HepG2 (cell line): ENCODE data around the gene DNASE1L2. TPM values are rescaled to one million over a fixed set of nuclear protein-coding genes. Genes with fewer than 3 reads are reported as not detected.

ENCODE experiments used
- ATAD3A ChIP-seq: sonication (generic); formaldehyde crosslinking; IDR thresholded peaks from 2 replicates; pipeline ENCODE4 v1.4.0; 2020; ENCODE audit warnings: missing genetic modification reagents
- CHD2 ChIP-seq: IDR thresholded peaks from 2 replicates; pipeline ENCODE4 v1.6.1; 2011; ENCODE audit warnings: low read depth, low read length, improper control_type of control experiment
- DR1 ChIP-seq: sonication (generic); formaldehyde crosslinking; IDR thresholded peaks from 2 replicates; pipeline ENCODE4 v1.8.0; 2021; ENCODE audit warnings: mild to moderate bottlenecking, missing genetic modification reagents, inconsistent platforms
- HDAC6 ChIP-seq: fragments of 200-600 bp; sonication (generic); IDR thresholded peaks from 2 replicates; pipeline ENCODE4 v1.7.0; 2017; ENCODE audit warnings: mild to moderate bottlenecking, antibody characterized with exemption, low read length, low read depth
- MBNL3 ChIP-seq: fragments of 250-450 bp; sonication (Bioruptor Pico); conservative IDR thresholded peaks from 2 replicates; pipeline ENCODE4 v1.8.0; 2022; ENCODE audit warnings: mild to moderate bottlenecking, inconsistent platforms
- ONECUT2 ChIP-seq: sonication (generic); formaldehyde crosslinking; IDR thresholded peaks from 2 replicates; pipeline ENCODE4 v1.4.0; 2020; ENCODE audit warnings: missing genetic modification reagents
- SUZ12 ChIP-seq: fragments of 150-350 bp; IDR thresholded peaks from 2 replicates; pipeline ENCODE4 v1.6.1; 2014; ENCODE audit warnings: low read depth, low read length
- ZNF382 ChIP-seq: sonication (generic); formaldehyde crosslinking; IDR thresholded peaks from 2 replicates; pipeline ENCODE4 v1.5.0; 2020; ENCODE audit warnings: missing genetic modification reagents, mild to moderate bottlenecking, borderline replicate concordance
- ZNF570 ChIP-seq: sonication (generic); formaldehyde crosslinking; IDR thresholded peaks from 2 replicates; pipeline ENCODE4 v1.4.0; 2020; ENCODE audit warnings: mild to moderate bottlenecking, missing genetic modification reagents, borderline replicate concordance
- polyA plus RNA-seq, 8 experiments: library from polyadenylated mRNA; depleted of rRNA in 3 of 8; stranded (reverse) in 7 of 8; unstranded in 1 of 8; fragments of >200 nt; fragmentation: Illumina TruSeq in 4 of 8; extraction: Trizol in 4 of 8; gene quantifications; 2 replicates each; pipeline versions ENCODE4 v1.2.1 to v1.2.3, GENCODE V29; 2011 to 2016; ENCODE audit warnings: low read depth in 4 of 8, missing spikeins in 1 of 8, mixed read lengths in 1 of 8; ENCODE audit not compliant: insufficient read depth in 1 of 8
- total RNA-seq, 5 experiments: library from RNA; depleted of rRNA; stranded (reverse); fragments of >200 nt; fragmentation: Illumina TruSeq; extraction: Trizol; gene quantifications; 2 replicates each; pipeline ENCODE4 v1.2.3, GENCODE V29; 2016; ENCODE audit warnings: low read depth in 1 of 5
- TF ChIP-seq, protein P1 (sequence below): IDR thresholded peaks from 2 replicates; pipeline ENCODE4 v1.6.1; 2012; ENCODE audit warnings: low read depth, low read length, improper control_type of control experiment
- TF ChIP-seq, protein P2 (sequence below): sonication (generic); formaldehyde crosslinking; IDR thresholded peaks from 2 replicates; pipeline ENCODE4 v1.8.1; 2022; ENCODE audit warnings: mild to moderate bottlenecking, missing genetic modification reagents
- TF ChIP-seq, protein P3 (sequence below): sonication (generic); formaldehyde crosslinking; IDR thresholded peaks from 2 replicates; pipeline ENCODE4; 2020; ENCODE audit warnings: missing genetic modification reagents, mild to moderate bottlenecking, borderline replicate concordance
- TF ChIP-seq, protein P4 (sequence below): sonication (generic); formaldehyde crosslinking; IDR thresholded peaks from 2 replicates; pipeline ENCODE4 v1.8.1; 2023; ENCODE audit warnings: mild to moderate bottlenecking, moderate library complexity, missing genetic modification reagents
- TF ChIP-seq, protein P5 (sequence below): sonication (generic); formaldehyde crosslinking; IDR thresholded peaks from 2 replicates; pipeline ENCODE4 v1.5.0; 2020; ENCODE audit warnings: missing genetic modification reagents, mild to moderate bottlenecking, borderline replicate concordance
- TF ChIP-seq, protein P6 (sequence below): sonication (generic); formaldehyde crosslinking; IDR thresholded peaks from 2 replicates; pipeline ENCODE4 v1.5.0; 2020; ENCODE audit warnings: missing genetic modification reagents
- TF ChIP-seq, protein P7 (sequence below): IDR thresholded peaks from 2 replicates; pipeline ENCODE4 v1.6.1; 2016; ENCODE audit warnings: mild to moderate bottlenecking

Gene DNASE1L2
- total and polyA plus RNA-seq, 2 of the 13 experiments (the other 11 are each of a cell fraction or from before 2014, with no cell fraction given): 0.44 to 0.50 TPM

DNA sequence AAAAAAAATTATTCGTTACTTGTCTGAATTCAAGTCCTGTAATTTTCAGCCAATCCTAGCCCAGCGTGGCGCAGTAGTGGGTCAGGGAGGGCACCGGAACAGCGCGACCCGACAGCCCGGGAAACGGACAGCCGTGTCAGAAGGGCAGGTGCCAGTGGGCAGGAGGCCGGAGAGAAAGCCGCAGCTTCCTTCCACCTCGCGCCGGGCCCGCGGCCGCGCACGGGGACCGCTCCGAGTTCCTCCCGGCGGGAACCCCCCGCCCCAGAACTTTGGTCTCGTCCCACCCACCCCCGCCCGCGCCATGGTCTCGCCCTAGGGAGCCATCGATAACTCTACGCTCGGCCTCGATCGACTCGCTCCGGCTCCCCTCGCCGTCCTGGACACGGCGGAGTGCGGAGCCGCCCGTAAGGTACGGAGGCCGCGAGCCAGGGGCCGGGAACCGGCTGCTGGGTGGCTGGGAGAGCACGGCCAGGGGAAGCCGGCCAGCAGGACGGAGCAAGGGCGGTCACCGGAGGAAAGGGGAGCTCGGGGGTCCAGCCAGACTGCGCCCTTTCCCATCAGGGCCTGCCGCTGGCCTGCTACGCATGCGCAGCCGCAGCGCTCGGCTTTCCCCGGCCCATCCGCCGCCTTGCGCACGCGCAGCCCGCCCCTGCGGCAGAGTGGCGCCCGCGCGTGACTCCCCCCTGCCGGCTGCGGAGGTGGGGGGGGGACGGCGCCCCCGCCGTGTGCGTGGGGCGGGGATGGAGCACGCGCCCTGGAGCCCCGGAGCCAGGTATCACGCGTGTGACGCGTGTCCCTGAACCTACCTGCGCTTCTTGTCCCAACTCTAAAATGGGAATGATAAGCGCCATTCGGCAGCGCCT lies 30.9 kb upstream of the DNASE1L2 start, which contains the start of gene MLST8 (continued):
- TF ChIP-seq MBNL3 (CRISPR knock-in tag) (no peak), ZNF570 (CRISPR knock-in tag) (no peak), ONECUT2 (CRISPR knock-in tag) (no peak), CHD2 (no peak), HDAC6 (no peak), DR1 (CRISPR knock-in tag) (peak; percentile 58; the same call in 1 of the 2 replicates), ZNF382 (CRISPR knock-in tag) (no peak), ATAD3A (CRISPR knock-in tag) (no peak), SUZ12 (no peak)
- TF ChIP-seq, protein P1, sequence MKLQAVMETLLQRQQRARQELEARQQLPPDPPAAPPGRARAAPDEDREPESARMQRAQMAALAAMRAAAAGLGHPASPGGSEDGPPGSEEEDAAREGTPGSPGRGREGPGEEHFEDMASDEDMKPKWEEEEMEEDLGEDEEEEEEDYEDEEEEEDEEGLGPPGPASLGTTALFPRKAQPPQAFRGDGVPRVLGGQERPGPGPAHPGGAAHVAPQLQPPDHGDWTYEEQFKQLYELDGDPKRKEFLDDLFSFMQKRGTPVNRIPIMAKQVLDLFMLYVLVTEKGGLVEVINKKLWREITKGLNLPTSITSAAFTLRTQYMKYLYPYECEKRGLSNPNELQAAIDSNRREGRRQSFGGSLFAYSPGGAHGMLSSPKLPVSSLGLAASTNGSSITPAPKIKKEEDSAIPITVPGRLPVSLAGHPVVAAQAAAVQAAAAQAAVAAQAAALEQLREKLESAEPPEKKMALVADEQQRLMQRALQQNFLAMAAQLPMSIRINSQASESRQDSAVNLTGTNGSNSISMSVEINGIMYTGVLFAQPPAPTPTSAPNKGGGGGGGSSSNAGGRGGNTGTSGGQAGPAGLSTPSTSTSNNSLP: no peak
- TF ChIP-seq, protein P2, sequence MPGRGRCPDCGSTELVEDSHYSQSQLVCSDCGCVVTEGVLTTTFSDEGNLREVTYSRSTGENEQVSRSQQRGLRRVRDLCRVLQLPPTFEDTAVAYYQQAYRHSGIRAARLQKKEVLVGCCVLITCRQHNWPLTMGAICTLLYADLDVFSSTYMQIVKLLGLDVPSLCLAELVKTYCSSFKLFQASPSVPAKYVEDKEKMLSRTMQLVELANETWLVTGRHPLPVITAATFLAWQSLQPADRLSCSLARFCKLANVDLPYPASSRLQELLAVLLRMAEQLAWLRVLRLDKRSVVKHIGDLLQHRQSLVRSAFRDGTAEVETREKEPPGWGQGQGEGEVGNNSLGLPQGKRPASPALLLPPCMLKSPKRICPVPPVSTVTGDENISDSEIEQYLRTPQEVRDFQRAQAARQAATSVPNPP (CRISPR knock-in tag): no peak
- TF ChIP-seq, protein P3, sequence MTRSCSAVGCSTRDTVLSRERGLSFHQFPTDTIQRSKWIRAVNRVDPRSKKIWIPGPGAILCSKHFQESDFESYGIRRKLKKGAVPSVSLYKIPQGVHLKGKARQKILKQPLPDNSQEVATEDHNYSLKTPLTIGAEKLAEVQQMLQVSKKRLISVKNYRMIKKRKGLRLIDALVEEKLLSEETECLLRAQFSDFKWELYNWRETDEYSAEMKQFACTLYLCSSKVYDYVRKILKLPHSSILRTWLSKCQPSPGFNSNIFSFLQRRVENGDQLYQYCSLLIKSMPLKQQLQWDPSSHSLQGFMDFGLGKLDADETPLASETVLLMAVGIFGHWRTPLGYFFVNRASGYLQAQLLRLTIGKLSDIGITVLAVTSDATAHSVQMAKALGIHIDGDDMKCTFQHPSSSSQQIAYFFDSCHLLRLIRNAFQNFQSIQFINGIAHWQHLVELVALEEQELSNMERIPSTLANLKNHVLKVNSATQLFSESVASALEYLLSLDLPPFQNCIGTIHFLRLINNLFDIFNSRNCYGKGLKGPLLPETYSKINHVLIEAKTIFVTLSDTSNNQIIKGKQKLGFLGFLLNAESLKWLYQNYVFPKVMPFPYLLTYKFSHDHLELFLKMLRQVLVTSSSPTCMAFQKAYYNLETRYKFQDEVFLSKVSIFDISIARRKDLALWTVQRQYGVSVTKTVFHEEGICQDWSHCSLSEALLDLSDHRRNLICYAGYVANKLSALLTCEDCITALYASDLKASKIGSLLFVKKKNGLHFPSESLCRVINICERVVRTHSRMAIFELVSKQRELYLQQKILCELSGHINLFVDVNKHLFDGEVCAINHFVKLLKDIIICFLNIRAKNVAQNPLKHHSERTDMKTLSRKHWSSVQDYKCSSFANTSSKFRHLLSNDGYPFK (CRISPR knock-in tag): no peak
- TF ChIP-seq, protein P4, sequence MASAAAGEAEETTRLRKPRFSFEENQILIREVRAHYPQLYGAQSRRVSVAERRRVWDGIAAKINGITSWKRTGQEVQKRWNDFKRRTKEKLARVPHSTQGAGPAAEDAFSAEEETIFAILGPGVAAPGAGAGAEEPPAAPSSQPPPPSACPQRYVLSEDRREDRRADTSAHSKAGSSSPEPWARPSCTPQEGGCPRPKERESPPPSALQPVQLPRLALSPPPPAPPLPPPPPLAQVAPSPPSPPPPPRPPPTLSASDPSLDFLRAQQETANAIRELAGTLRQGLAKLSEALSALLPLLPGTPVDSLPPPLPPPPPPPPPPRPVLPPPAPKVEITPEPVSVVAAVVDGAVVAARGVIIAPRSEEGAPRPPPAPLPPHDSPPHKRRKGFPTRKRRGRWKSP: 0 out of 2 replicates have a peak, but pooled peaks have one; percentile 48
- TF ChIP-seq, protein P5, sequence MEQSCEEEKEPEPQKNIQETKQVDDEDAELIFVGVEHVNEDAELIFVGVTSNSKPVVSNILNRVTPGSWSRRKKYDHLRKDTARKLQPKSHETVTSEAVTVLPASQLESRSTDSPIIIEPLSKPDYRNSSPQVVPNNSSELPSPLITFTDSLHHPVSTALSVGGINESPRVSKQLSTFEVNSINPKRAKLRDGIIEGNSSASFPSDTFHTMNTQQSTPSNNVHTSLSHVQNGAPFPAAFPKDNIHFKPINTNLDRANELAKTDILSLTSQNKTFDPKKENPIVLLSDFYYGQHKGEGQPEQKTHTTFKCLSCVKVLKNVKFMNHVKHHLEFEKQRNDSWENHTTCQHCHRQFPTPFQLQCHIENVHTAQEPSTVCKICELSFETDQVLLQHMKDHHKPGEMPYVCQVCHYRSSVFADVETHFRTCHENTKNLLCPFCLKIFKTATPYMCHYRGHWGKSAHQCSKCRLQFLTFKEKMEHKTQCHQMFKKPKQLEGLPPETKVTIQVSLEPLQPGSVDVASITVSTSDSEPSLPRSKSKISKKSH (CRISPR knock-in tag): no peak
- TF ChIP-seq, protein P6, sequence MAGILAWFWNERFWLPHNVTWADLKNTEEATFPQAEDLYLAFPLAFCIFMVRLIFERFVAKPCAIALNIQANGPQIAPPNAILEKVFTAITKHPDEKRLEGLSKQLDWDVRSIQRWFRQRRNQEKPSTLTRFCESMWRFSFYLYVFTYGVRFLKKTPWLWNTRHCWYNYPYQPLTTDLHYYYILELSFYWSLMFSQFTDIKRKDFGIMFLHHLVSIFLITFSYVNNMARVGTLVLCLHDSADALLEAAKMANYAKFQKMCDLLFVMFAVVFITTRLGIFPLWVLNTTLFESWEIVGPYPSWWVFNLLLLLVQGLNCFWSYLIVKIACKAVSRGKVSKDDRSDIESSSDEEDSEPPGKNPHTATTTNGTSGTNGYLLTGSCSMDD (CRISPR knock-in tag): no peak
- TF ChIP-seq, protein P7, sequence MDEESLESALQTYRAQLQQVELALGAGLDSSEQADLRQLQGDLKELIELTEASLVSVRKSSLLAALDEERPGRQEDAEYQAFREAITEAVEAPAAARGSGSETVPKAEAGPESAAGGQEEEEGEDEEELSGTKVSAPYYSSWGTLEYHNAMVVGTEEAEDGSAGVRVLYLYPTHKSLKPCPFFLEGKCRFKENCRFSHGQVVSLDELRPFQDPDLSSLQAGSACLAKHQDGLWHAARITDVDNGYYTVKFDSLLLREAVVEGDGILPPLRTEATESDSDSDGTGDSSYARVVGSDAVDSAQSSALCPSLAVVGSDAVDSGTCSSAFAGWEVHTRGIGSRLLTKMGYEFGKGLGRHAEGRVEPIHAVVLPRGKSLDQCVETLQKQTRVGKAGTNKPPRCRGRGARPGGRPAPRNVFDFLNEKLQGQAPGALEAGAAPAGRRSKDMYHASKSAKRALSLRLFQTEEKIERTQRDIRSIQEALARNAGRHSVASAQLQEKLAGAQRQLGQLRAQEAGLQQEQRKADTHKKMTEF (CRISPR knock-in tag): peak; percentile 72; the same call in 1 of the 2 replicates
